Vagina (tissue), 2 donors: Measurements from ENCODE around the gene PLD3. TPM values are rescaled to one million over a fixed set of nuclear protein-coding genes. Genes with fewer than 3 reads are reported as not detected.

Experiments used
- DNase-seq, 2 donors: peaks; one replicate each; pipeline ENCODE4 v3.0.0-alpha.2; 2017; ENCODE audit errors: extremely low spot score in 2 of 2
- H3K27ac ChIP-seq: fragments of 200-600 bp; sonication (generic); one replicate; pipeline ENCODE4 v1.5.1; 2019
- H3K27me3 ChIP-seq: fragments of 200-600 bp; sonication (generic); one replicate; pipeline ENCODE4 v1.5.1; 2019
- H3K36me3 ChIP-seq, 2 donors: fragments of 200-600 bp; sonication (generic); one replicate each; pipeline ENCODE4 v1.5.1; 2017 to 2019
- H3K4me1 ChIP-seq: fragments of 200-600 bp; sonication (generic); one replicate; pipeline ENCODE4 v1.5.1; 2019
- H3K4me3 ChIP-seq, 2 donors: fragments of 200-600 bp; sonication (generic); 1 replicate in 1 of 2; 2 replicates in 1 of 2; pipeline ENCODE4 v1.5.1; 2016 to 2019
- H3K9me3 ChIP-seq: fragments of 200-600 bp; sonication (generic); one replicate; pipeline ENCODE4 v1.5.1; 2019
- CTCF ChIP-seq, 3 experiments: fragments of 450-650 bp in 2 of 3; fragments of 200-600 bp in 1 of 3; sonication (generic) in 1 of 3; IDR thresholded peaks; one replicate each; pipeline ENCODE4 v1.5.1; 2017 to 2019; ENCODE audit warnings: antibody characterized with exemption in 3 of 3, mild to moderate bottlenecking in 2 of 3, moderate library complexity in 2 of 3
- POLR2A ChIP-seq, 2 donors: fragments of 450-650 bp; IDR thresholded peaks; one replicate each; pipeline ENCODE4 v1.6.1; 2017; ENCODE audit warnings: antibody characterized with exemption in 2 of 2, mild to moderate bottlenecking in 2 of 2, moderate library complexity in 2 of 2
- POLR2AphosphoS5 ChIP-seq, 2 donors: sonication (generic); formaldehyde crosslinking; IDR thresholded peaks; one replicate each; pipeline ENCODE4 v1.9.0; 2017; ENCODE audit warnings: antibody characterized with exemption in 2 of 2, mild to moderate bottlenecking in 2 of 2, low read depth in 1 of 2; ENCODE audit not compliant: insufficient read depth in 1 of 2
- intact Hi-C: fragments of 100-400 bp; cut with DNase I; formaldehyde crosslinking; loops from one replicate; pipeline ENCODE4 v1.15.1; 2023
- total RNA-seq: library from RNA; depleted of rRNA; stranded (reverse); fragments of >200 nt; gene quantifications from one replicate; pipeline ENCODE4 v1.2.3, GENCODE V29; 2016

PLD3 gene
- total RNA-seq, 1 donor from 2014 or later, result 177 TPM

- TF ChIP-seq POLR2A (IDR thresholded peaks at IDR 0.05) (no peak), CTCF (IDR thresholded peaks at IDR 0.05) (no peak), POLR2AphosphoS5 (IDR thresholded peaks at IDR 0.05; ENCODE audit: insufficient read depth in 1 of 2, low read depth in 1 of 2) (no peak)
- Histone ChIP-seq H3K27me3 (no peaks in the 10 kb centered on the region), H3K4me1 (no peaks in the 10 kb centered on the region), H3K4me3 (no peak overlapping the region), H3K9me3 (no peaks in the 10 kb centered on the region), H3K27ac (no peak overlapping the region), H3K36me3 (peaks cover 0 to 27% of the 10 kb centered on the region in 2 donors)
- intact Hi-C loops, result no loop called here
- DNase-seq, result no peak
Observed at GRCh38 chr19:40379446-40380198, 31.1 kb downstream of the PLD3 start.

GRCh38 chr19:40380199-40381037, 31.9 kb downstream of the PLD3 start:
- peaks cover 0 to 21% of the 10 kb centered on the region in 2 donors for H3K36me3 ChIP-seq
- no peak overlapping the region for H3K4me3 ChIP-seq
- H3K4me1 ChIP-seq, result no peaks in the 10 kb centered on the region
- no peak for TF ChIP-seq POLR2AphosphoS5 (IDR thresholded peaks at IDR 0.05; ENCODE audit: insufficient read depth in 1 of 2, low read depth in 1 of 2)
- TF ChIP-seq POLR2A (IDR thresholded peaks at IDR 0.05), result no peak
- no peak for TF ChIP-seq CTCF (IDR thresholded peaks at IDR 0.05)
- no peaks in the 10 kb centered on the region for H3K9me3 ChIP-seq
- H3K27me3 ChIP-seq, result no peaks in the 10 kb centered on the region
- no peak for DNase-seq
- intact Hi-C loops, result no loop called here
- no peak overlapping the region for H3K27ac ChIP-seq

- intact Hi-C loops, result no loop called here
- no peak for DNase-seq
- Histone ChIP-seq H3K9me3 (no peaks in the 10 kb centered on the region), H3K4me3 (no peak overlapping the region), H3K27ac (no peak overlapping the region), H3K4me1 (no peaks in the 10 kb centered on the region), H3K27me3 (no peaks in the 10 kb centered on the region), H3K36me3 (peaks cover 0 to 21% of the 10 kb centered on the region in 2 donors)
- no peak for TF ChIP-seq CTCF (IDR thresholded peaks at IDR 0.05)
- TF ChIP-seq POLR2AphosphoS5 (IDR thresholded peaks at IDR 0.05; ENCODE audit: insufficient read depth in 1 of 2, low read depth in 1 of 2), result no peak
- TF ChIP-seq POLR2A (IDR thresholded peaks at IDR 0.05), result no peak
Observed at GRCh38 chr19:40381321-40381720, 32.8 kb downstream of the PLD3 start.

GRCh38 chr19:40383668-40384248, 35.3 kb downstream of the PLD3 start:
- DNase-seq, result no peak
- peaks cover 0 to 9% of the 10 kb centered on the region in 2 donors for H3K36me3 ChIP-seq
- H3K4me1 ChIP-seq, result no peaks in the 10 kb centered on the region
- no peak overlapping the region for H3K4me3 ChIP-seq
- no peaks in the 10 kb centered on the region for H3K9me3 ChIP-seq
- intact Hi-C loops, result loop anchor here (1.0 kb wide), 1 partner anchor 19 kb away; no protein-coding TSS in a partner anchor
- H3K27ac ChIP-seq, result no peak overlapping the region
- TF ChIP-seq POLR2A (IDR thresholded peaks at IDR 0.05) (no peak), CTCF (IDR thresholded peaks at IDR 0.05) (no peak), POLR2AphosphoS5 (IDR thresholded peaks at IDR 0.05; ENCODE audit: insufficient read depth in 1 of 2, low read depth in 1 of 2) (no peak)
- no peaks in the 10 kb centered on the region for H3K27me3 ChIP-seq
